Fibroblast of lung (primary cell): ENCODE measurements around the gene TBX4. TPM values are rescaled to one million over a fixed set of nuclear protein-coding genes. Genes with fewer than 3 reads are reported as not detected.
A peak's percentile ranks its signal among the peaks of the same experiment; 100 is the strongest.

Source experiments
- DNase-seq, 2 donors: peaks; one replicate each; pipeline versions ENCODE4 v3.0.0 to v3.0.0-alpha.2; 2010; ENCODE audit warnings: low read depth in 2 of 2
- H2AFZ ChIP-seq: 2 replicates; pipeline ENCODE4 v1.5.1; 2012; ENCODE audit warnings: low read length, control low read depth, inconsistent platforms
- H3K27ac ChIP-seq: 2 replicates; pipeline ENCODE4 v1.5.1; 2011; ENCODE audit warnings: low read length, control low read depth; ENCODE audit not compliant: insufficient read depth
- H3K27me3 ChIP-seq: 2 replicates; pipeline ENCODE4 v1.5.1; 2011; ENCODE audit warnings: mild to moderate bottlenecking, low read length; ENCODE audit not compliant: control insufficient read depth, insufficient read depth
- H3K36me3 ChIP-seq: 2 replicates; pipeline ENCODE4 v1.5.1; 2011; ENCODE audit warnings: low read length; ENCODE audit not compliant: control insufficient read depth, insufficient read depth
- H3K4me1 ChIP-seq: 2 replicates; pipeline ENCODE4 v1.5.1; 2011; ENCODE audit warnings: low read length; ENCODE audit not compliant: control insufficient read depth, insufficient read depth; ENCODE audit errors: extremely low read depth
- H3K4me2 ChIP-seq: 2 replicates; pipeline ENCODE4 v1.5.1; 2011; ENCODE audit warnings: low read length, control low read depth; ENCODE audit not compliant: insufficient read depth; ENCODE audit errors: extremely low read depth
- H3K4me3 ChIP-seq, 4 experiments: fragments of 200-600 bp in 1 of 4; sonication (generic) in 1 of 4; replicated peaks in 1 of 4; 2 replicates each; pipeline ENCODE4 v1.5.1; 2011 to 2016; ENCODE audit warnings: low read length in 4 of 4, low read depth in 3 of 4, mild to moderate bottlenecking in 3 of 4, control low read depth in 2 of 4, inconsistent platforms in 1 of 4, mixed read lengths in 1 of 4; ENCODE audit not compliant: insufficient read depth in 1 of 4; ENCODE audit errors: control extremely low read depth in 1 of 4
- H3K79me2 ChIP-seq: 2 replicates; pipeline ENCODE4 v1.5.1; 2012; ENCODE audit warnings: mild to moderate bottlenecking, low read length, inconsistent platforms; ENCODE audit not compliant: control insufficient read depth, insufficient read depth
- H3K9ac ChIP-seq: 2 replicates; pipeline ENCODE4 v1.5.1; 2011; ENCODE audit warnings: mild to moderate bottlenecking, low read length, control low read depth; ENCODE audit not compliant: insufficient read depth
- H3K9me3 ChIP-seq: 2 replicates; pipeline ENCODE4 v1.5.1; 2012; ENCODE audit warnings: low read depth, low read length; ENCODE audit not compliant: control insufficient read depth, insufficient read depth
- H4K20me1 ChIP-seq: 2 replicates; pipeline ENCODE4 v1.5.1; 2011; ENCODE audit warnings: low read length; ENCODE audit not compliant: control insufficient read depth, insufficient read depth; ENCODE audit errors: extremely low read depth
- EZH2 ChIP-seq: IDR thresholded peaks from 2 replicates; pipeline ENCODE4 v1.5.1; 2012; ENCODE audit warnings: low read length, control low read depth, mild to moderate bottlenecking; ENCODE audit errors: missing control alignments
- polyA plus RNA-seq, 2 donors: library from polyadenylated mRNA; depleted of rRNA in 1 of 2; stranded (reverse) in 1 of 2; unstranded in 1 of 2; fragments of >200 nt; gene quantifications; 2 replicates each; pipeline ENCODE4 v1.2.1, GENCODE V29; 2011 to 2012; ENCODE audit warnings: missing spikeins in 1 of 2
- total RNA-seq: library from RNA; depleted of rRNA; stranded (reverse); fragments of >200 nt; gene quantifications from 2 replicates; pipeline ENCODE4 v1.2.1, GENCODE V29; 2014
- TF ChIP-seq, protein P1 (sequence below), 2 donors: IDR thresholded peaks in 1 of 2; conservative IDR thresholded peaks in 1 of 2; 1 replicate in 1 of 2; 2 replicates in 1 of 2; pipeline ENCODE4 v1.5.1; 2011 to 2012; ENCODE audit warnings: low read length in 2 of 2, control low read depth in 1 of 2, inconsistent platforms in 1 of 2, low read depth in 1 of 2, mild to moderate bottlenecking in 1 of 2

The TBX4 gene
- total and polyA plus RNA-seq, 2 donors (not counting 1 experiment from before 2014, with no cell fraction given) = 44.1 to 93.9 TPM

GRCh38 chr17:61408151-61409041 lies 43.8 kb upstream of the TBX4 start:
- H2AFZ ChIP-seq = no peak overlapping the region
- H4K20me1 ChIP-seq = no peaks in the 10 kb centered on the region
- peak overlapping the region; percentile 95 for H3K27ac ChIP-seq
- no peak for TF ChIP-seq EZH2
- TF ChIP-seq, protein P1, sequence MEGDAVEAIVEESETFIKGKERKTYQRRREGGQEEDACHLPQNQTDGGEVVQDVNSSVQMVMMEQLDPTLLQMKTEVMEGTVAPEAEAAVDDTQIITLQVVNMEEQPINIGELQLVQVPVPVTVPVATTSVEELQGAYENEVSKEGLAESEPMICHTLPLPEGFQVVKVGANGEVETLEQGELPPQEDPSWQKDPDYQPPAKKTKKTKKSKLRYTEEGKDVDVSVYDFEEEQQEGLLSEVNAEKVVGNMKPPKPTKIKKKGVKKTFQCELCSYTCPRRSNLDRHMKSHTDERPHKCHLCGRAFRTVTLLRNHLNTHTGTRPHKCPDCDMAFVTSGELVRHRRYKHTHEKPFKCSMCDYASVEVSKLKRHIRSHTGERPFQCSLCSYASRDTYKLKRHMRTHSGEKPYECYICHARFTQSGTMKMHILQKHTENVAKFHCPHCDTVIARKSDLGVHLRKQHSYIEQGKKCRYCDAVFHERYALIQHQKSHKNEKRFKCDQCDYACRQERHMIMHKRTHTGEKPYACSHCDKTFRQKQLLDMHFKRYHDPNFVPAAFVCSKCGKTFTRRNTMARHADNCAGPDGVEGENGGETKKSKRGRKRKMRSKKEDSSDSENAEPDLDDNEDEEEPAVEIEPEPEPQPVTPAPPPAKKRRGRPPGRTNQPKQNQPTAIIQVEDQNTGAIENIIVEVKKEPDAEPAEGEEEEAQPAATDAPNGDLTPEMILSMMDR (conservative IDR thresholded peaks at IDR 0.05 in 1 of 2, IDR thresholded peaks at IDR 0.05 in 1 of 2; ENCODE audit: low read depth in 1 of 2, low read length in 2 of 2) = no peak
- H3K79me2 ChIP-seq = peaks cover 77% of the 10 kb centered on the region
- DNase-seq = peak in 1 of 2 donors; percentile 57
- H3K4me1 ChIP-seq = peaks cover 19% of the 10 kb centered on the region
- peak overlapping the region; percentile 81 for H3K9ac ChIP-seq
- peak overlapping the region; percentile 75 to 100 (median 88) for H3K4me3 ChIP-seq
- no peaks in the 10 kb centered on the region for H3K27me3 ChIP-seq
- peak overlapping the region; percentile 100 for H3K4me2 ChIP-seq
- no peaks in the 10 kb centered on the region for H3K9me3 ChIP-seq
- H3K36me3 ChIP-seq = peaks cover 52% of the 10 kb centered on the region

GRCh38 chr17:61409301-61410112 lies 42.7 kb upstream of the TBX4 start:
- Histone ChIP-seq H3K79me2 (peaks cover 75% of the 10 kb centered on the region), H3K4me1 (peaks cover 24% of the 10 kb centered on the region), H4K20me1 (no peaks in the 10 kb centered on the region), H2AFZ (no peak overlapping the region), H3K4me3 (peak overlapping the region; percentile 75 to 100 (median 88)), H3K9ac (peak overlapping the region; percentile 81), H3K9me3 (no peaks in the 10 kb centered on the region), H3K27ac (peak overlapping the region; percentile 95), H3K36me3 (peaks cover 41% of the 10 kb centered on the region), H3K4me2 (peak overlapping the region; percentile 100), H3K27me3 (no peaks in the 10 kb centered on the region)
- no peak for TF ChIP-seq EZH2
- TF ChIP-seq, protein P1 (conservative IDR thresholded peaks at IDR 0.05 in 1 of 2, IDR thresholded peaks at IDR 0.05 in 1 of 2; ENCODE audit: low read depth in 1 of 2, low read length in 2 of 2) = peak; percentile 15 to 23
- peak; percentile 70 to 89 for DNase-seq
